IMR-90 (cell line): ENCODE data around the gene TRIML2. TPM values are rescaled to one million over a fixed set of nuclear protein-coding genes. Genes with fewer than 3 reads are reported as not detected.

ENCODE experiments used
- ATAC-seq: fragments of 200-7000 bp; cut with Tn5 transposase; 2 replicates; pipeline ENCODE4 v1.9.1; 2020; ENCODE audit warnings: low read depth, mild to moderate bottlenecking, moderate library complexity
- BruUV-seq: library from RNA; stranded (reverse); fragments of 400-500 nt; replicated peaks from 2 replicates; lab custom pipeline; 2021; lab: Mats Ljungman, UMichigan
- CTCF ChIA-PET: fragments of 300-600 bp; formaldehyde crosslinking; extraction: SDS; loops from one replicate; lab custom pipeline; 2021; ENCODE audit warnings: antibody characterized with exemption; lab: Yijun Ruan, JAX
- POLR2A ChIA-PET: fragments of 300-600 bp; sonication (Branson Sonifier 250); formaldehyde crosslinking; loops from one replicate; lab custom pipeline; 2022; ENCODE audit warnings: antibody characterized with exemption; ENCODE audit not compliant: unreplicated experiment; lab: Charles Lee
- DNase-seq: peaks from one replicate; pipeline ENCODE4 v3.0.0; 2013
- H2AFZ ChIP-seq: replicated peaks from 2 replicates; pipeline ENCODE3; 2013; ENCODE audit warnings: low read length, mild to moderate bottlenecking; ENCODE audit not compliant: poor library complexity
- H2AK5ac ChIP-seq: 2 replicates; pipeline ENCODE4 v1.6.1; 2013; ENCODE audit warnings: low read depth, low read length, inconsistent platforms
- H2AK9ac ChIP-seq: replicated peaks from 2 replicates; pipeline ENCODE3; 2013; ENCODE audit warnings: mild to moderate bottlenecking, low read depth, low read length, moderate library complexity; ENCODE audit not compliant: poor library complexity
- H2BK120ac ChIP-seq: 2 replicates; pipeline ENCODE4 v1.6.1; 2013; ENCODE audit warnings: low read depth, low read length, inconsistent platforms
- H2BK15ac ChIP-seq: 3 replicates; pipeline ENCODE4 v1.6.1; 2013; ENCODE audit warnings: low read depth, low read length, inconsistent platforms
- H2BK20ac ChIP-seq: 2 replicates; pipeline ENCODE4 v1.6.1; 2013; ENCODE audit warnings: low read depth, mild to moderate bottlenecking, inconsistent platforms, low read length, moderate library complexity
- H2BK5ac ChIP-seq: 2 replicates; pipeline ENCODE4 v1.6.1; 2013; ENCODE audit warnings: mild to moderate bottlenecking, low read depth, low read length, inconsistent platforms; ENCODE audit not compliant: poor library complexity, severe bottlenecking
- H3K14ac ChIP-seq: replicated peaks from 2 replicates; pipeline ENCODE4 v1.6.1; 2013; ENCODE audit warnings: low read depth, low read length, inconsistent platforms
- H3K18ac ChIP-seq: 2 replicates; pipeline ENCODE4 v1.6.1; 2013; ENCODE audit warnings: low read depth, low read length, control low read depth
- H3K23ac ChIP-seq: 2 replicates; pipeline ENCODE4 v1.6.1; 2013; ENCODE audit warnings: low read depth, low read length, inconsistent platforms
- H3K27ac ChIP-seq: 2 replicates; pipeline ENCODE4 v1.5.1; 2013; ENCODE audit warnings: mild to moderate bottlenecking, control low read depth, low read length; ENCODE audit not compliant: insufficient read depth
- H3K27me3 ChIP-seq: 2 replicates; pipeline ENCODE4 v1.6.1; 2013; ENCODE audit warnings: low read length; ENCODE audit not compliant: control insufficient read depth, insufficient read depth
- H3K36me3 ChIP-seq: 2 replicates; pipeline ENCODE4 v1.6.1; 2013; ENCODE audit warnings: low read length, mixed read lengths; ENCODE audit not compliant: control insufficient read depth, insufficient read depth
- H3K4ac ChIP-seq: 2 replicates; pipeline ENCODE4 v1.6.1; 2013; ENCODE audit warnings: low read depth, low read length, inconsistent platforms
- H3K4me1 ChIP-seq: 2 replicates; pipeline ENCODE4 v1.6.1; 2013; ENCODE audit warnings: low read length, mixed read lengths; ENCODE audit not compliant: control insufficient read depth, insufficient read depth
- H3K4me2 ChIP-seq: 2 replicates; pipeline ENCODE4 v1.6.1; 2013; ENCODE audit warnings: low read depth, mild to moderate bottlenecking, control low read depth, low read length, moderate library complexity
- H3K4me3 ChIP-seq: 2 replicates; pipeline ENCODE4 v1.5.1; 2013; ENCODE audit warnings: low read depth, mild to moderate bottlenecking, control low read depth, low read length, moderate library complexity; ENCODE audit not compliant: insufficient read depth
- H3K56ac ChIP-seq: 2 replicates; pipeline ENCODE4 v1.6.1; 2013; ENCODE audit warnings: low read length, inconsistent platforms; ENCODE audit not compliant: insufficient read depth; ENCODE audit errors: extremely low read depth
- H3K79me1 ChIP-seq, 2 experiments: 2 replicates each; pipeline ENCODE4 v1.6.1; 2013; ENCODE audit warnings: low read length in 2 of 2, inconsistent platforms in 1 of 2, low read depth in 1 of 2
- H3K9ac ChIP-seq: 2 replicates; pipeline ENCODE4 v1.6.1; 2013; ENCODE audit warnings: low read depth, low read length, control low read depth
- H3K9me1 ChIP-seq: 2 replicates; pipeline ENCODE4 v1.6.1; 2013; ENCODE audit warnings: low read length, inconsistent platforms; ENCODE audit not compliant: insufficient read depth
- H3K9me3 ChIP-seq: 2 replicates; pipeline ENCODE4 v1.6.1; 2013; ENCODE audit warnings: low read length; ENCODE audit not compliant: control insufficient read depth, insufficient read depth
- H4K20me1 ChIP-seq: 2 replicates; pipeline ENCODE4 v1.6.1; 2013; ENCODE audit warnings: low read length, inconsistent platforms; ENCODE audit not compliant: insufficient read depth
- H4K5ac ChIP-seq: 2 replicates; pipeline ENCODE4 v1.6.1; 2013; ENCODE audit warnings: mild to moderate bottlenecking, low read depth, low read length, control low read depth
- H4K8ac ChIP-seq, 2 experiments: 2 replicates each; pipeline ENCODE4 v1.6.1; 2013; ENCODE audit warnings: low read depth in 2 of 2, low read length in 2 of 2, control low read depth in 1 of 2, inconsistent platforms in 1 of 2
- H4K91ac ChIP-seq: 2 replicates; pipeline ENCODE4 v1.6.1; 2013; ENCODE audit warnings: low read depth, low read length, inconsistent platforms; ENCODE audit not compliant: insufficient read depth
- BHLHE40 ChIP-seq: fragments of 150-350 bp; IDR thresholded peaks from 2 replicates; pipeline ENCODE4 v1.6.1; 2016; ENCODE audit warnings: mild to moderate bottlenecking, low read depth, low read length
- CEBPB ChIP-seq: IDR thresholded peaks from 2 replicates; pipeline ENCODE4 v1.6.1; 2012; ENCODE audit warnings: low read depth, low read length, improper control_type of control experiment
- CHD1 ChIP-seq: IDR thresholded peaks from 2 replicates; pipeline ENCODE4 v1.6.1; 2012; ENCODE audit warnings: low read depth, low read length, improper control_type of control experiment
- FOS ChIP-seq: fragments of 150-350 bp; IDR thresholded peaks from 2 replicates; pipeline ENCODE4 v1.6.1; 2016; ENCODE audit warnings: low read depth, low read length
- MAFK ChIP-seq: IDR thresholded peaks from 2 replicates; pipeline ENCODE4 v1.6.1; 2012; ENCODE audit warnings: low read depth, low read length, improper control_type of control experiment
- MAZ ChIP-seq: IDR thresholded peaks from 2 replicates; pipeline ENCODE4 v1.6.1; 2012; ENCODE audit warnings: low read depth, mild to moderate bottlenecking, low read length, improper control_type of control experiment, moderate library complexity, borderline replicate concordance
- NFE2L2 ChIP-seq: fragments of 150-350 bp; IDR thresholded peaks from 2 replicates; pipeline ENCODE4 v1.6.1; 2016; ENCODE audit warnings: low read depth, mild to moderate bottlenecking, low read length
- POLR2A ChIP-seq: IDR thresholded peaks from 2 replicates; pipeline ENCODE4 v1.6.1; 2012; ENCODE audit warnings: mild to moderate bottlenecking, low read depth, low read length
- RAD21 ChIP-seq: IDR thresholded peaks from 2 replicates; pipeline ENCODE4 v1.6.1; 2012; ENCODE audit warnings: low read length, improper control_type of control experiment
- SMC3 ChIP-seq: fragments of 150-350 bp; IDR thresholded peaks from 2 replicates; pipeline ENCODE4 v1.6.1; 2016; ENCODE audit warnings: low read depth, mild to moderate bottlenecking, antibody characterized with exemption, low read length, moderate library complexity
- WGBS, 2 experiments: methylation state at CpG; one replicate each; pipeline versions ENCODE4 v1.1.5 to v1.1.7; 2013; ENCODE audit warnings: missing lambda C conversion rate in 2 of 2; ENCODE audit not compliant: insufficient read length in 1 of 2; ENCODE audit errors: extremely low coverage in 2 of 2; 5-methylcytosine and 5-hydroxymethylcytosine counted together
- dilution Hi-C: fragments of 300-500 bp; cut with HindIII; formaldehyde crosslinking; loops from one replicate; pipeline ENCODE4 v1.14.3; 2018; ENCODE audit warnings: low sequenced_read_pairs; ENCODE audit not compliant: unreplicated experiment
- in situ Hi-C: fragments of 300-500 bp; cut with MboI; formaldehyde crosslinking; loops from 3 replicates; pipeline ENCODE4 v1.14.3; 2019; ENCODE audit warnings: low sequenced_read_pairs, inconsistent platforms, mixed read lengths
- intact Hi-C: fragments of 100-400 bp; cut with micrococcal nuclease; formaldehyde crosslinking; loops from 2 replicates; pipeline ENCODE4 v1.10.0; 2022
- polyA plus RNA-seq, 3 experiments: library from polyadenylated mRNA; depleted of rRNA; stranded (reverse); fragments of >200 nt; gene quantifications; 2 replicates each; pipeline ENCODE4 v1.2.3, GENCODE V29; 2012; ENCODE audit warnings: low replicate concordance in 1 of 3
- total RNA-seq: library from RNA; depleted of rRNA; stranded (reverse); fragments of >200 nt; gene quantifications from 2 replicates; pipeline ENCODE4 v1.2.3, GENCODE V29; 2012
- TF ChIP-seq, protein P1 (sequence below): fragments of 150-350 bp; IDR thresholded peaks from 2 replicates; pipeline ENCODE4 v1.6.1; 2016; ENCODE audit warnings: low read depth, mild to moderate bottlenecking, low read length, moderate library complexity, borderline replicate concordance

Gene TRIML2
- total and polyA plus RNA-seq, 2 of the 4 experiments (the other 2 are of a cell fraction), result 0.18 to 0.21 TPM

- intact Hi-C loops (no loop called here), in situ Hi-C loops (no loop called here), dilution Hi-C loops (no loop called here)
- peak overlapping the region; percentile 21; the same call in 1 of the 2 replicates for H2BK20ac ChIP-seq
- no peak overlapping the region for H4K91ac ChIP-seq
- H3K79me1 ChIP-seq, result no peaks in the 10 kb centered on the region
- no peak overlapping the region for H3K18ac ChIP-seq
- H3K27me3 ChIP-seq, result no peaks in the 10 kb centered on the region
- H4K8ac ChIP-seq, result no peak overlapping the region
- no peak overlapping the region for H3K56ac ChIP-seq
- peaks cover 5% of the 10 kb centered on the region; the same call in 1 of the 2 replicates for H3K9me1 ChIP-seq
- H4K5ac ChIP-seq, result no peak overlapping the region
- ChIA-PET CTCF (interaction anchor here (0.8 kb wide), 1 partner anchor 49 kb away, joined by 3 read pairs; no protein-coding TSS in a partner anchor), POLR2A (no interaction called here)
- 10% methylated on average over 2 of the region's 7 CpGs; no CpG with 5 or more reads in 1 of the 2 experiments for WGBS, 2 experiments
- no peaks in the 10 kb centered on the region for H4K20me1 ChIP-seq
- peak; percentile 25 for DNase-seq
- H3K27ac ChIP-seq, result no peak overlapping the region
- H2AK5ac ChIP-seq, result no peak overlapping the region
- H2AFZ ChIP-seq, result no peak overlapping the region
- ATAC-seq, result no peak
- H3K4me1 ChIP-seq, result peaks cover 6% of the 10 kb centered on the region; the same call in 1 of the 2 replicates
- no peaks in the 10 kb centered on the region for H3K36me3 ChIP-seq
- no peak overlapping the region for H3K9ac ChIP-seq
- H2BK15ac ChIP-seq, result no peak overlapping the region
- H3K14ac ChIP-seq, result no peak overlapping the region
- H3K4me2 ChIP-seq, result no peak overlapping the region
- no peak overlapping the region for H2BK5ac ChIP-seq
- H3K4me3 ChIP-seq, result no peak overlapping the region
- TF ChIP-seq BHLHE40 (no peak), FOS (no peak), RAD21 (no peak), CHD1 (no peak), MAZ (no peak), MAFK (no peak), CEBPB (no peak), NFE2L2 (no peak), POLR2A (no peak), SMC3 (no peak)
- TF ChIP-seq, protein P1, sequence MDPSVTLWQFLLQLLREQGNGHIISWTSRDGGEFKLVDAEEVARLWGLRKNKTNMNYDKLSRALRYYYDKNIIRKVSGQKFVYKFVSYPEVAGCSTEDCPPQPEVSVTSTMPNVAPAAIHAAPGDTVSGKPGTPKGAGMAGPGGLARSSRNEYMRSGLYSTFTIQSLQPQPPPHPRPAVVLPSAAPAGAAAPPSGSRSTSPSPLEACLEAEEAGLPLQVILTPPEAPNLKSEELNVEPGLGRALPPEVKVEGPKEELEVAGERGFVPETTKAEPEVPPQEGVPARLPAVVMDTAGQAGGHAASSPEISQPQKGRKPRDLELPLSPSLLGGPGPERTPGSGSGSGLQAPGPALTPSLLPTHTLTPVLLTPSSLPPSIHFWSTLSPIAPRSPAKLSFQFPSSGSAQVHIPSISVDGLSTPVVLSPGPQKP, result no peak
- H2BK120ac ChIP-seq, result no peak overlapping the region
- no peak overlapping the region for H3K4ac ChIP-seq
- H3K9me3 ChIP-seq, result no peaks in the 10 kb centered on the region
- BruUV-seq, result no TSS peak
- H2AK9ac ChIP-seq, result no peak overlapping the region
- no peak overlapping the region for H3K23ac ChIP-seq
These were observed 1.5 kb upstream of the TRIML2 start for GRCh38 chr4:188110741-188111471.
